Stimulated activated memory B cell treated with anti-CD40 and anti-IgM and Interleukin-4, amounts not matched to agents 10 μg/mL and 1 μg/mL and 100 μg/mL, for 72 hours (primary cell): Measurements from ENCODE around the gene PACSIN1.

Experiments
- ATAC-seq: fragments of 150-1000 bp; cut with Tn5 transposase; 2 replicates; pipeline ENCODE4 v1.10.0; 2021
- H3K27ac Mint-ChIP-seq: one replicate; pipeline ENCODE4 v1.8.0; 2022; ENCODE audit warnings: mild to moderate bottlenecking, mixed read lengths
- H3K27me3 Mint-ChIP-seq: one replicate; pipeline ENCODE4 v1.8.0; 2022; ENCODE audit warnings: mixed read lengths
- H3K36me3 Mint-ChIP-seq: one replicate; pipeline ENCODE4 v1.8.0; 2022; ENCODE audit warnings: mixed read lengths
- H3K4me1 Mint-ChIP-seq: one replicate; pipeline ENCODE4 v1.8.0; 2022; ENCODE audit warnings: mixed read lengths
- H3K4me3 Mint-ChIP-seq: one replicate; pipeline ENCODE4 v1.8.0; 2022; ENCODE audit warnings: mild to moderate bottlenecking, moderate library complexity, mixed read lengths
- H3K9me3 Mint-ChIP-seq: one replicate; pipeline ENCODE4 v1.8.0; 2022; ENCODE audit warnings: mixed read lengths

PACSIN1 gene

GRCh38 chr6:34546551-34547321 lies 80.9 kb downstream of the PACSIN1 start:
- Mint-ChIP-seq H3K27ac (no peak overlapping the region), H3K27me3 (peaks cover 17% of the 10 kb centered on the region), H3K9me3 (no peaks in the 10 kb centered on the region), H3K4me3 (no peak overlapping the region), H3K4me1 (no peaks in the 10 kb centered on the region), H3K36me3 (no peaks in the 10 kb centered on the region)
- no peak for ATAC-seq

GRCh38 chr6:34547701-34548644 lies 82.1 kb downstream of the PACSIN1 start:
- no peaks in the 10 kb centered on the region for H3K4me1 Mint-ChIP-seq
- peaks cover 29% of the 10 kb centered on the region for H3K27me3 Mint-ChIP-seq
- ATAC-seq: no peak
- H3K27ac Mint-ChIP-seq: no peak overlapping the region
- no peaks in the 10 kb centered on the region for H3K9me3 Mint-ChIP-seq
- no peak overlapping the region for H3K4me3 Mint-ChIP-seq
- no peaks in the 10 kb centered on the region for H3K36me3 Mint-ChIP-seq

GRCh38 chr6:34549026-34549803 lies 83.3 kb downstream of the PACSIN1 start:
- no peak for ATAC-seq
- no peaks in the 10 kb centered on the region for H3K36me3 Mint-ChIP-seq
- H3K4me1 Mint-ChIP-seq: peaks cover 11% of the 10 kb centered on the region
- H3K9me3 Mint-ChIP-seq: no peaks in the 10 kb centered on the region
- no peak overlapping the region for H3K27ac Mint-ChIP-seq
- H3K4me3 Mint-ChIP-seq: no peak overlapping the region
- H3K27me3 Mint-ChIP-seq: peaks cover 38% of the 10 kb centered on the region

GRCh38 chr6:34549804-34550202 lies 83.9 kb downstream of the PACSIN1 start:
- no peak overlapping the region for H3K4me3 Mint-ChIP-seq
- ATAC-seq: no peak
- H3K36me3 Mint-ChIP-seq: no peaks in the 10 kb centered on the region
- H3K27me3 Mint-ChIP-seq: peaks cover 38% of the 10 kb centered on the region
- no peak overlapping the region for H3K27ac Mint-ChIP-seq
- H3K9me3 Mint-ChIP-seq: no peaks in the 10 kb centered on the region
- peaks cover 11% of the 10 kb centered on the region for H3K4me1 Mint-ChIP-seq

GRCh38 chr6:34551720-34552119 lies 85.8 kb downstream of the PACSIN1 start:
- Mint-ChIP-seq H3K4me3 (no peak overlapping the region), H3K36me3 (no peaks in the 10 kb centered on the region), H3K27ac (no peak overlapping the region), H3K27me3 (peaks cover 38% of the 10 kb centered on the region), H3K4me1 (peaks cover 11% of the 10 kb centered on the region), H3K9me3 (no peaks in the 10 kb centered on the region)
- no peak for ATAC-seq

- Mint-ChIP-seq H3K27me3 (peaks cover 38% of the 10 kb centered on the region), H3K27ac (no peak overlapping the region), H3K9me3 (no peaks in the 10 kb centered on the region), H3K36me3 (no peaks in the 10 kb centered on the region), H3K4me3 (no peak overlapping the region), H3K4me1 (peaks cover 11% of the 10 kb centered on the region)
- ATAC-seq: no peak
These were observed 86.7 kb downstream of the PACSIN1 start for GRCh38 chr6:34552620-34553019.

GRCh38 chr6:34553146-34553545 lies 87.3 kb downstream of the PACSIN1 start:
- H3K4me1 Mint-ChIP-seq: peaks cover 11% of the 10 kb centered on the region
- H3K4me3 Mint-ChIP-seq: no peak overlapping the region
- no peak overlapping the region for H3K27ac Mint-ChIP-seq
- no peaks in the 10 kb centered on the region for H3K36me3 Mint-ChIP-seq
- H3K27me3 Mint-ChIP-seq: peaks cover 38% of the 10 kb centered on the region
- no peaks in the 10 kb centered on the region for H3K9me3 Mint-ChIP-seq
- no peak for ATAC-seq

GRCh38 chr6:34553750-34554149 lies 87.9 kb downstream of the PACSIN1 start:
- no peak overlapping the region for H3K4me3 Mint-ChIP-seq
- H3K9me3 Mint-ChIP-seq: no peaks in the 10 kb centered on the region
- H3K36me3 Mint-ChIP-seq: no peaks in the 10 kb centered on the region
- no peak for ATAC-seq
- H3K4me1 Mint-ChIP-seq: peaks cover 11% of the 10 kb centered on the region
- H3K27ac Mint-ChIP-seq: no peak overlapping the region
- H3K27me3 Mint-ChIP-seq: peaks cover 38% of the 10 kb centered on the region

- no peak overlapping the region for H3K27ac Mint-ChIP-seq
- no peak overlapping the region for H3K4me3 Mint-ChIP-seq
- H3K27me3 Mint-ChIP-seq: peaks cover 37% of the 10 kb centered on the region
- H3K36me3 Mint-ChIP-seq: no peaks in the 10 kb centered on the region
- H3K4me1 Mint-ChIP-seq: peaks cover 11% of the 10 kb centered on the region
- H3K9me3 Mint-ChIP-seq: no peaks in the 10 kb centered on the region
- ATAC-seq: no peak
These were observed 88.6 kb downstream of the PACSIN1 start for GRCh38 chr6:34554291-34555006.

GRCh38 chr6:34555007-34555322 lies 89.1 kb downstream of the PACSIN1 start:
- H3K4me1 Mint-ChIP-seq: peaks cover 11% of the 10 kb centered on the region
- no peak overlapping the region for H3K4me3 Mint-ChIP-seq
- H3K27me3 Mint-ChIP-seq: peaks cover 31% of the 10 kb centered on the region
- H3K9me3 Mint-ChIP-seq: no peaks in the 10 kb centered on the region
- H3K36me3 Mint-ChIP-seq: no peaks in the 10 kb centered on the region
- no peak for ATAC-seq
- H3K27ac Mint-ChIP-seq: no peak overlapping the region

GRCh38 chr6:34555328-34555727 lies 89.5 kb downstream of the PACSIN1 start:
- ATAC-seq: no peak
- H3K4me1 Mint-ChIP-seq: peaks cover 11% of the 10 kb centered on the region
- H3K4me3 Mint-ChIP-seq: no peak overlapping the region
- no peaks in the 10 kb centered on the region for H3K9me3 Mint-ChIP-seq
- no peak overlapping the region for H3K27ac Mint-ChIP-seq
- no peaks in the 10 kb centered on the region for H3K36me3 Mint-ChIP-seq
- H3K27me3 Mint-ChIP-seq: peaks cover 28% of the 10 kb centered on the region

- no peak within 1 kb of the TSS for H3K27ac Mint-ChIP-seq
- peaks cover 24% of the 10 kb centered on the region for H3K27me3 Mint-ChIP-seq
- no peaks in the 10 kb centered on the region for H3K9me3 Mint-ChIP-seq
- no peaks in the 10 kb centered on the region for H3K36me3 Mint-ChIP-seq
- peaks cover 11% of the 10 kb centered on the region for H3K4me1 Mint-ChIP-seq
- ATAC-seq: no peak
- H3K4me3 Mint-ChIP-seq: no peak within 1 kb of the TSS
These were observed 90.2 kb downstream of the PACSIN1 start, which contains the start of gene SPDEF for GRCh38 chr6:34556031-34556471. Gene SPDEF, minus strand, starts transcription at chr6:34556329. Its CDS starts 11,874 bp downstream, at chr6:34544455.

GRCh38 chr6:34556493-34556892 lies 90.6 kb downstream of the PACSIN1 start:
- Mint-ChIP-seq H3K9me3 (no peaks in the 10 kb centered on the region), H3K27me3 (peaks cover 24% of the 10 kb centered on the region), H3K4me1 (peaks cover 11% of the 10 kb centered on the region), H3K4me3 (no peak overlapping the region), H3K27ac (no peak overlapping the region), H3K36me3 (no peaks in the 10 kb centered on the region)
- no peak for ATAC-seq

GRCh38 chr6:34557228-34557627 lies 91.4 kb downstream of the PACSIN1 start:
- peaks cover 16% of the 10 kb centered on the region for H3K27me3 Mint-ChIP-seq
- H3K4me3 Mint-ChIP-seq: no peak overlapping the region
- peaks cover 11% of the 10 kb centered on the region for H3K4me1 Mint-ChIP-seq
- no peaks in the 10 kb centered on the region for H3K36me3 Mint-ChIP-seq
- H3K27ac Mint-ChIP-seq: no peak overlapping the region
- no peaks in the 10 kb centered on the region for H3K9me3 Mint-ChIP-seq
- no peak for ATAC-seq
